Trophoblast cell (in vitro differentiated cells and primary cell): ENCODE measurements around the gene CEP41.

ENCODE experiments used
- DNase-seq, 2 donors: peaks; one replicate each; pipeline ENCODE4 v3.0.0-alpha.2; 2016
- H2AFZ ChIP-seq: 2 replicates; pipeline ENCODE4 v1.6.1; 2013; ENCODE audit warnings: low read length, moderate library complexity, mild to moderate bottlenecking; ENCODE audit not compliant: insufficient read depth, poor library complexity
- H2AK5ac ChIP-seq: 2 replicates; pipeline ENCODE4 v1.6.1; 2013; ENCODE audit warnings: mild to moderate bottlenecking, low read length
- H2BK120ac ChIP-seq: 2 replicates; pipeline ENCODE4 v1.6.1; 2013; ENCODE audit warnings: low read length, mild to moderate bottlenecking, moderate library complexity; ENCODE audit not compliant: insufficient read depth, poor library complexity
- H2BK12ac ChIP-seq: 2 replicates; pipeline ENCODE4 v1.6.1; 2013; ENCODE audit warnings: mild to moderate bottlenecking, low read length, moderate library complexity
- H2BK5ac ChIP-seq: 2 replicates; pipeline ENCODE4 v1.6.1; 2013; ENCODE audit warnings: low read length, low read depth, moderate library complexity, mild to moderate bottlenecking; ENCODE audit not compliant: poor library complexity
- H3K14ac ChIP-seq: 2 replicates; pipeline ENCODE4 v1.6.1; 2013; ENCODE audit warnings: mild to moderate bottlenecking, low read length
- H3K18ac ChIP-seq: 2 replicates; pipeline ENCODE4 v1.6.1; 2013; ENCODE audit warnings: mild to moderate bottlenecking, low read length
- H3K23ac ChIP-seq: 2 replicates; pipeline ENCODE4 v1.6.1; 2013; ENCODE audit warnings: low read length
- H3K27ac ChIP-seq: 2 replicates; pipeline ENCODE4 v1.5.1; 2013; ENCODE audit warnings: low read depth, mild to moderate bottlenecking, inconsistent platforms, low read length, moderate library complexity
- H3K27me3 ChIP-seq: 2 replicates; pipeline ENCODE4 v1.6.1; 2013; ENCODE audit warnings: inconsistent platforms, mild to moderate bottlenecking, low read length, moderate library complexity; ENCODE audit not compliant: insufficient read depth
- H3K36me3 ChIP-seq, 2 experiments: 1 replicate in 1 of 2; 2 replicates in 1 of 2; pipeline ENCODE4 v1.6.1; 2013; ENCODE audit warnings: low read length in 2 of 2, mild to moderate bottlenecking in 2 of 2, moderate library complexity in 1 of 2; ENCODE audit not compliant: insufficient read depth in 2 of 2, control insufficient read depth in 1 of 2
- H3K4ac ChIP-seq: 2 replicates; pipeline ENCODE4 v1.6.1; 2013; ENCODE audit warnings: low read depth, mild to moderate bottlenecking, low read length, moderate library complexity
- H3K4me1 ChIP-seq, 2 experiments: 1 replicate in 1 of 2; 2 replicates in 1 of 2; pipeline ENCODE4 v1.6.1; 2013; ENCODE audit warnings: low read length in 2 of 2, mild to moderate bottlenecking in 2 of 2, moderate library complexity in 1 of 2; ENCODE audit not compliant: insufficient read depth in 2 of 2, control insufficient read depth in 1 of 2
- H3K4me2 ChIP-seq: 2 replicates; pipeline ENCODE4 v1.6.1; 2013; ENCODE audit warnings: inconsistent platforms, mild to moderate bottlenecking, low read length, moderate library complexity
- H3K4me3 ChIP-seq: 2 replicates; pipeline ENCODE4 v1.5.1; 2013; ENCODE audit warnings: mild to moderate bottlenecking, low read depth, low read length, inconsistent platforms
- H3K79me1 ChIP-seq: one replicate; pipeline ENCODE4 v1.6.1; 2013; ENCODE audit warnings: low read length
- H3K79me2 ChIP-seq: 2 replicates; pipeline ENCODE4 v1.6.1; 2013; ENCODE audit warnings: low read length, mild to moderate bottlenecking; ENCODE audit not compliant: control insufficient read depth, insufficient read depth, poor library complexity
- H3K9ac ChIP-seq: 2 replicates; pipeline ENCODE4 v1.6.1; 2013; ENCODE audit warnings: mild to moderate bottlenecking, low read length
- H3K9me3 ChIP-seq: 2 replicates; pipeline ENCODE4 v1.6.1; 2013; ENCODE audit warnings: low read depth, mild to moderate bottlenecking, control low read depth, inconsistent platforms, low read length; ENCODE audit not compliant: insufficient read depth
- H4K12ac ChIP-seq: 2 replicates; pipeline ENCODE4 v1.6.1; 2013; ENCODE audit warnings: low read depth, mild to moderate bottlenecking, low read length, moderate library complexity
- H4K8ac ChIP-seq: 2 replicates; pipeline ENCODE4 v1.6.1; 2013; ENCODE audit warnings: low read depth, mild to moderate bottlenecking, low read length, moderate library complexity
- H4K91ac ChIP-seq: one replicate; pipeline ENCODE4 v1.6.1; 2013; ENCODE audit warnings: low read depth, mild to moderate bottlenecking, low read length, moderate library complexity
- WGBS: extraction: QIAGEN DNeasy Blood & Tissue Kit; methylation state at CpG from one replicate; pipeline ENCODE4 v1.1.7; 2013; ENCODE audit warnings: missing lambda C conversion rate; ENCODE audit not compliant: insufficient read length, insufficient coverage; ENCODE audit errors: extremely low coverage; 5-methylcytosine and 5-hydroxymethylcytosine counted together

Gene CEP41

DNA sequence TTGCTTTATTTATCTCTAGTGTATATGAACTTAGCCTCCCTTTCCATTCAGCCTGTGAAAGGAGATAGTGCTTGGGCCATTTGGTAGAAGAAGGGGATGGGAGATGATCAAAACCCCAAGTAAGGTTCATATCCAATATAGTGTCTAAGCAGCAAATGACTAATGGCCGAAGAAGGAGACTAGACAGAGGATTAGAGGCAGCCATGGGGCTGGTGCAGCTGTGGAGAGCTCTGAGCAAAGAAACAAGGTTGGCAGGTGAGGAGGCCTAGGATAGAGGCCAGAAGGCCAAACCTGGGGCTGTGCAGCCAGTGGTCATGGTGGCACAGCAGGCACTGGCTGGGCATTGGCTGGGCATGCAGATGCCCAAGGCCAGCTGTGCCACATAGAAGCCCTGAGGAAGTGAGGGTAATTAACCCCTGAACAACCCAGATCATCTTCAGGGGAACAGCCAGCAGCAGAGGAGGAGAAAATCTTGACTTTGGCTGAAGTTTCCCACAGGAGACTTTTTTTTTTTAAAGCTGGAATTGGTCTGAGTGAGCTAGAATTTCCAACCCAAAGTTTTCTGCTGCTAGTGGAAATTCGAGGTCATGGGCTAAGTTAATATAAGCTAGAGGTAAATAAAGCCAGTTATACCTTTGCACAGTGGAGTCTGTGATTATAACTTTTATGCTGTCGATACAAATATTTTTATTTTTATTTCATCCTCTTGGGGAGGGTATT is 70.8 kb downstream of the CEP41 start:
- Histone ChIP-seq H2BK5ac (peak overlapping the region; percentile 74), H2AFZ (peak overlapping the region; percentile 50), H4K12ac (no peak overlapping the region), H3K4me1 (peaks cover 42 to 52% of the 10 kb centered on the region in 2 experiments), H3K27me3 (no peaks in the 10 kb centered on the region), H3K9me3 (no peaks in the 10 kb centered on the region), H3K4me2 (no peak overlapping the region), H3K9ac (no peak overlapping the region), H3K14ac (peak overlapping the region; percentile 55), H2BK120ac (peak overlapping the region; percentile 83), H2BK12ac (peak overlapping the region; percentile 86), H3K27ac (peak overlapping the region; percentile 44), H2AK5ac (peak overlapping the region; percentile 86), H3K79me2 (peaks cover 17% of the 10 kb centered on the region), H4K8ac (peak overlapping the region; percentile 60), H3K36me3 (no peaks in the 10 kb centered on the region), H3K4me3 (no peak overlapping the region), H3K23ac (no peak overlapping the region), H4K91ac (peak overlapping the region; percentile 64), H3K18ac (peak overlapping the region; percentile 25), H3K79me1 (peaks cover 63% of the 10 kb centered on the region), H3K4ac (peak overlapping the region; percentile 27)
- WGBS = no CpG with 5 or more reads among the region's 3 CpGs
- DNase-seq = no peak

DNA sequence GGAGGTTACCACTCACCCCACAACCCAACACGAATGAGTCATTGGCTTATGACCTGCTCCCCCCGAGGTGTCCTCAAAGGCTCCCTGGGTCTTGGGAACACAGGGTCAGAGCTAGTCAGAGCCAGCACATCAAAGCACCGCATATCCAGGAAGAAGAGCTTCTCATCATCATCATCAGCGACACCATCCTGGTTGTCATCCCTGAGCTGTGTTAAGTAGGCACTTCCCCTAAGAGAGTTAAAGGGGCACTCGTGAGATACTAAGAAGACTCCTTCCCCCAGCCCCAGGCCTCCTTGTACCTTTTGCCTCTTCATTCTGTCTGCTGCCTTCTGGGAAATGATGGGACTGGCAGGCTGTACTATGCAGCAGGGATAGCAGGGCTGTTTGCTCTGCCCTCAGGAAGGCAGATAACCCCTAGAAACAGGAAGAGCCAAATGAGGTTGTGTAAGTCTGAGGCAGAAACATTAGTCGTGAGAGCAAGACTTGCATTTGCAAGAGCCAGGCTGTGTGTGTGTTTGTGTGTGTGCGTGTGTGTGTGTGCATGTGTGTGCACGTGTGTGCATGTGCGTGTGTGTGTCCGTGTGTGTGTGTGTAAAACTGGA is 71.6 kb downstream of the CEP41 start:
- H3K4ac ChIP-seq = peak overlapping the region; percentile 26
- no CpG with 5 or more reads among the region's 10 CpGs for WGBS

DNA sequence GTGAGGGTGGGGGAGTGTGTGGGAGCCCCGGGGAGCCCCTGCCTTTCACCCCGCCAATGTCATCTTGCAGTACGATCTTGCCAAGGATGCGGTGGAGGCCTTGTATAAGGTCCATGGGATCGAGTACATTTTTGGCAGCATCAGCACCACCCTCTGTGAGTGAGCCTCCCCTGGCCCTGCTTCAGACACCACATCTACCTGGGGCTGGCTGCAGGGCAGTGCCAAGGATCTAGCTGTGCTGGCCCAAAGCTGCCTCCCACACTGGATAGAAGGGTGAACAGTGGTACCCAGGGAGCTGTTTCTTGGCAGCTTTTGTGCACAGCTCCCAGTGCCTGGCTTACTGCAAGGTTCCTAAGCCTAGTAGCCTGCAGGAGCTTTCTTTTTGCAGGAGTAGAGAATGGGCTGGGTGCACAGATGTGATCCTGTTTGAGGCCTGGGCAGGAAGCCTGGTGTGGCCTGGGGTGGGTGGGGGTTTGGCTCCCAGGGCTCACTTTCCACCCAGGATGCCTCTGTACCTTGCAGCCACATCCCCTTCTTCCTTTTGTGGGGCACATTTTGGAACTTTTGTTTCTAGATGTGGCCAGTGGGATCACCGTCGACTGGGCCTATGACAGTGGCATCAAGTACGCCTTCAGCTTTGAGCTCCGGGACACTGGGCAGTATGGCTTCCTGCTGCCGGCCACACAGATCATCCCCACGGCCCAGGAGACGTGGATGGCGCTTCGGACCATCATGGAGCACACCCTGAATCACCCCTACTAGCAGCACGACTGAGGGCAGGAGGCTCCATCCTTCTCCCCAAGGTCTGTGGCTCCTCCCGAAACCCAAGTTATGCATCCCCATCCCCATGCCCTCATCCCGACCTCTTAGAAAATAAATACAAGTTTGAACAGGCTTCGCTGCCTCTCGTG is 72.7 kb downstream of the CEP41 start:
- Histone ChIP-seq H3K4ac (no peak overlapping the region), H4K91ac (peak overlapping the region; percentile 81), H3K23ac (no peak overlapping the region), H3K18ac (peak overlapping the region; percentile 25), H3K27ac (no peak overlapping the region), H3K9ac (no peak overlapping the region), H3K9me3 (no peaks in the 10 kb centered on the region), H4K12ac (no peak overlapping the region), H2BK5ac (no peak overlapping the region), H4K8ac (no peak overlapping the region), H3K27me3 (no peaks in the 10 kb centered on the region), H2BK12ac (peak overlapping the region; percentile 83), H2BK120ac (peak overlapping the region; percentile 88), H3K4me2 (no peak overlapping the region), H3K4me1 (peaks cover 43 to 53% of the 10 kb centered on the region in 2 experiments), H3K4me3 (no peak overlapping the region), H2AFZ (no peak overlapping the region), H3K14ac (peak overlapping the region; percentile 87), H3K79me2 (peaks cover 9% of the 10 kb centered on the region), H3K36me3 (no peaks in the 10 kb centered on the region), H2AK5ac (peak overlapping the region; percentile 89), H3K79me1 (peaks cover 55% of the 10 kb centered on the region)
- no peak for DNase-seq
- WGBS = no CpG with 5 or more reads among the region's 19 CpGs

More for the DNA sequence above, 71.6 kb downstream of the CEP41 start:
- Histone ChIP-seq H2BK5ac (peak overlapping the region; percentile 78), H3K27me3 (no peaks in the 10 kb centered on the region), H3K9me3 (no peaks in the 10 kb centered on the region), H2AK5ac (peak overlapping the region; percentile 89), H3K4me3 (no peak overlapping the region), H4K8ac (peak overlapping the region; percentile 67), H3K79me2 (peaks cover 13% of the 10 kb centered on the region), H2BK120ac (peak overlapping the region; percentile 88), H3K79me1 (peaks cover 61% of the 10 kb centered on the region), H3K4me1 (peaks cover 41 to 52% of the 10 kb centered on the region in 2 experiments), H3K23ac (no peak overlapping the region), H2AFZ (no peak overlapping the region), H4K12ac (no peak overlapping the region), H3K27ac (peak overlapping the region; percentile 44), H2BK12ac (peak overlapping the region; percentile 83), H3K36me3 (no peaks in the 10 kb centered on the region), H4K91ac (peak overlapping the region; percentile 81), H3K18ac (peak overlapping the region; percentile 55), H3K4me2 (no peak overlapping the region), H3K14ac (peak overlapping the region; percentile 87), H3K9ac (no peak overlapping the region)
- DNase-seq = peak in 1 of 2 donors; percentile 58

DNA sequence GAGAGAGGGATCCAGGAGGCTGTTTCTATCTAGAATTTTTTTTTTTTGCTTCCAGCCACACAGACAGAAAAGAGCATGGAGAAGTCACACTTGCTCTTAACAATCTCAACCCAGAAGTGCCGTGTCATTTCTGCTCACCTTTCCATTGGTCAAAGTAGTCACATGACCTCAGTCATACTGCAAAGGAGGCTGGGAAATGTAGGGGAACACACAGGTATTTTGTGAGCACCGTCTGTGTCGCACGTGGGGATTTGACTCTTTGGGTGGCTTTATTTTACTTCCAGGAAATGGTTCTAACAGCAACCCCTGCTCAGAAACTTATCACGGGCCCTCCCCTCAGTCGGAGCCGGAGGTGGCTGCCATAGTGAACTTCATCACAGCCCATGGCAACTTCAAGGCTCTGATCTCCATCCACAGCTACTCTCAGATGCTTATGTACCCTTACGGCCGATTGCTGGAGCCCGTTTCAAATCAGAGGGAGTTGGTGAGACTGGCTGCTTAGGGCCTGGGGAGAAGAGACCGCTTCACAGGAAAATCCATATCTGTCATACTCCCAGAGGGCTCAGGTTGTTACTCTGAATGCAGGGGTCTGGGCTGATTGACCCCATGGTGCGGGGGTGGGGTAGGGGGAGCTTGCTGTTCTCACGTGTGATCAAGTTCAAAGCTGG is 73.6 kb downstream of the CEP41 start:
- H3K36me3 ChIP-seq = no peaks in the 10 kb centered on the region
- peak overlapping the region; percentile 81 for H4K91ac ChIP-seq
- H3K18ac ChIP-seq = no peak overlapping the region
- peaks cover 41 to 50% of the 10 kb centered on the region in 2 experiments for H3K4me1 ChIP-seq
- H3K27ac ChIP-seq = no peak overlapping the region
- H4K8ac ChIP-seq = no peak overlapping the region
- peak overlapping the region; percentile 74 for H2AK5ac ChIP-seq
- no CpG with 5 or more reads among the region's 13 CpGs for WGBS
- H3K4me2 ChIP-seq = no peak overlapping the region
- H3K4ac ChIP-seq = no peak overlapping the region
- peak overlapping the region; percentile 82 for H2BK12ac ChIP-seq
- H4K12ac ChIP-seq = no peak overlapping the region
- H3K9ac ChIP-seq = no peak overlapping the region
- H2BK120ac ChIP-seq = peak overlapping the region; percentile 40
- no peak overlapping the region for H2AFZ ChIP-seq
- no peak overlapping the region for H3K4me3 ChIP-seq
- peaks cover 55% of the 10 kb centered on the region for H3K79me1 ChIP-seq
- no peak for DNase-seq
- no peaks in the 10 kb centered on the region for H3K27me3 ChIP-seq
- H3K9me3 ChIP-seq = no peaks in the 10 kb centered on the region
- H2BK5ac ChIP-seq = no peak overlapping the region
- H3K14ac ChIP-seq = no peak overlapping the region
- H3K23ac ChIP-seq = no peak overlapping the region
- H3K79me2 ChIP-seq = peaks cover 6% of the 10 kb centered on the region
